Liver (tissue), 9 donors: Measurements from ENCODE around the gene CADPS. TPM values are rescaled to one million over a fixed set of nuclear protein-coding genes. Genes with fewer than 3 reads are reported as not detected.

ENCODE experiments used
- DNase-seq: peaks from one replicate; pipeline ENCODE4 v3.0.0-alpha.2; 2017; ENCODE audit warnings: low spot score
- H3K27ac ChIP-seq, 2 donors: one replicate each; pipeline ENCODE4 v1.7.0; 2013; ENCODE audit warnings: inconsistent platforms in 2 of 2, low read length in 2 of 2, control low read depth in 1 of 2, low read depth in 1 of 2, mild to moderate bottlenecking in 1 of 2
- H3K27me3 ChIP-seq, 4 donors: one replicate each; pipeline versions ENCODE4 v1.6.1 to v1.7.0; 2013; ENCODE audit warnings: low read length in 3 of 4, inconsistent platforms in 1 of 4, mild to moderate bottlenecking in 1 of 4, moderate library complexity in 1 of 4; ENCODE audit not compliant: control insufficient read depth in 4 of 4, insufficient read depth in 4 of 4
- H3K36me3 ChIP-seq, 4 donors: one replicate each; pipeline versions ENCODE4 v1.6.1 to v1.7.0; 2013; ENCODE audit warnings: low read length in 3 of 4, mild to moderate bottlenecking in 3 of 4, low read depth in 1 of 4, moderate library complexity in 1 of 4; ENCODE audit not compliant: control insufficient read depth in 4 of 4, insufficient read depth in 3 of 4
- H3K4me1 ChIP-seq, 4 donors: one replicate each; pipeline versions ENCODE4 v1.6.1 to v1.7.0; 2013; ENCODE audit warnings: low read length in 3 of 4, mild to moderate bottlenecking in 3 of 4, moderate library complexity in 1 of 4; ENCODE audit not compliant: control insufficient read depth in 4 of 4, insufficient read depth in 4 of 4
- H3K4me3 ChIP-seq, 3 donors: one replicate each; pipeline versions ENCODE4 v1.6.1 to v1.7.0; 2013; ENCODE audit warnings: low read length in 3 of 3, control low read depth in 1 of 3, low read depth in 1 of 3, mild to moderate bottlenecking in 1 of 3
- H3K9ac ChIP-seq, 2 donors: one replicate each; pipeline ENCODE4 v1.7.0; 2013; ENCODE audit warnings: low read length in 2 of 2, mild to moderate bottlenecking in 2 of 2, moderate library complexity in 2 of 2, control low read depth in 1 of 2, low read depth in 1 of 2
- H3K9me3 ChIP-seq, 4 donors: one replicate each; pipeline versions ENCODE4 v1.6.1 to v1.7.0; 2013; ENCODE audit warnings: low read length in 3 of 4; ENCODE audit not compliant: control insufficient read depth in 4 of 4
- ATF3 ChIP-seq: IDR thresholded peaks from 2 replicates; pipeline ENCODE4 v1.6.1; 2016; ENCODE audit warnings: antibody characterized with exemption
- CTCF ChIP-seq: fragments of 150-350 bp; IDR thresholded peaks from 2 replicates; pipeline ENCODE4 v1.5.1; 2017; ENCODE audit warnings: improper control_type of control experiment, low read depth, low read length; ENCODE audit not compliant: missing input control
- EGR1 ChIP-seq, 2 donors: IDR thresholded peaks; 2 replicates each; pipeline ENCODE4 v1.6.1; 2016 to 2018; ENCODE audit warnings: antibody characterized with exemption in 2 of 2, low read depth in 2 of 2
- FOXA1 ChIP-seq: IDR thresholded peaks from 2 replicates; pipeline ENCODE4 v1.6.1; 2016; ENCODE audit warnings: antibody characterized with exemption
- FOXA2 ChIP-seq: IDR thresholded peaks from 2 replicates; pipeline ENCODE4 v1.6.1; 2016; ENCODE audit warnings: antibody characterized with exemption
- GABPA ChIP-seq, 2 donors: IDR thresholded peaks in 1 of 2; conservative IDR thresholded peaks in 1 of 2; 2 replicates each; pipeline ENCODE4 v1.6.1; 2016; ENCODE audit warnings: antibody characterized with exemption in 2 of 2, mild to moderate bottlenecking in 1 of 2, moderate library complexity in 1 of 2
- HNF4A ChIP-seq, 2 donors: conservative IDR thresholded peaks; 2 replicates each; pipeline ENCODE4 v1.6.1; 2016; ENCODE audit warnings: antibody characterized with exemption in 2 of 2, mild to moderate bottlenecking in 2 of 2
- HNF4G ChIP-seq: IDR thresholded peaks from 2 replicates; pipeline ENCODE4 v1.6.1; 2016; ENCODE audit warnings: antibody characterized with exemption
- JUND ChIP-seq, 2 donors: IDR thresholded peaks; 2 replicates each; pipeline ENCODE4 v1.6.1; 2016; ENCODE audit warnings: antibody characterized with exemption in 2 of 2
- MAX ChIP-seq: IDR thresholded peaks from 2 replicates; pipeline ENCODE4 v1.6.1; 2016; ENCODE audit warnings: antibody characterized with exemption
- NR2F2 ChIP-seq: IDR thresholded peaks from 2 replicates; pipeline ENCODE4 v1.6.1; 2016; ENCODE audit warnings: antibody characterized with exemption
- RAD21 ChIP-seq, 2 donors: IDR thresholded peaks; 2 replicates each; pipeline ENCODE4 v1.6.1; 2016; ENCODE audit warnings: antibody characterized with exemption in 2 of 2, mild to moderate bottlenecking in 2 of 2
- REST ChIP-seq: IDR thresholded peaks from 2 replicates; pipeline ENCODE4 v1.6.1; 2016; ENCODE audit warnings: antibody characterized with exemption, mild to moderate bottlenecking
- RXRA ChIP-seq, 2 donors: IDR thresholded peaks; 2 replicates each; pipeline ENCODE4 v1.6.1; 2017 to 2018; ENCODE audit warnings: antibody characterized with exemption in 2 of 2, mild to moderate bottlenecking in 1 of 2
- SP1 ChIP-seq: IDR thresholded peaks from 2 replicates; pipeline ENCODE4 v1.6.1; 2018; ENCODE audit warnings: antibody characterized with exemption, mild to moderate bottlenecking
- TAF1 ChIP-seq: conservative IDR thresholded peaks from 2 replicates; pipeline ENCODE4 v1.6.1; 2016; ENCODE audit warnings: antibody characterized with exemption, mild to moderate bottlenecking
- YY1 ChIP-seq: IDR thresholded peaks from 2 replicates; pipeline ENCODE4 v1.6.1; 2016; ENCODE audit warnings: antibody characterized with exemption, mild to moderate bottlenecking
- ZBTB33 ChIP-seq: IDR thresholded peaks from 2 replicates; pipeline ENCODE4 v1.6.1; 2016; ENCODE audit warnings: antibody characterized with exemption
- WGBS: extraction: QIAGEN DNeasy Blood & Tissue Kit; methylation state at CpG from one replicate; pipeline ENCODE4 v1.1.7; 2013; 5-methylcytosine and 5-hydroxymethylcytosine counted together
- polyA plus RNA-seq, 2 donors: library from polyadenylated mRNA; stranded (reverse) in 1 of 2; unstranded in 1 of 2; fragments of 200-250 nt in 1 of 2; fragments of >200 nt in 1 of 2; fragmentation: Nextera tagmentation in 1 of 2; extraction: Ambion mirVana in 1 of 2; gene quantifications; one replicate each; pipeline versions ENCODE4 v1.2.1 to v1.2.3, GENCODE V29; 2013 to 2015
- total RNA-seq, 2 donors: library from RNA; depleted of rRNA; stranded (reverse); fragments of >200 nt; gene quantifications; one replicate each; pipeline ENCODE4 v1.2.3, GENCODE V29; 2014
- donor health status: healthy.
- donor health status: healthy.
- donor health status: healthy.
- donor health status: healthy.
- donor health status: healthy.

CADPS gene
- total and polyA plus RNA-seq, 4 donors, result 0.05 to 0.37 (median 0.17) TPM; not detected in 1

GRCh38 chr3:62774221-62774620 is 101.0 kb downstream of the CADPS start:
- no peak for DNase-seq
- WGBS, result 77% methylated on average over 2 of the region's 2 CpGs
- H3K9ac ChIP-seq, result no peak overlapping the region
- no peaks in the 10 kb centered on the region for H3K4me1 ChIP-seq
- no peaks in the 10 kb centered on the region for H3K27me3 ChIP-seq
- no peaks in the 10 kb centered on the region for H3K36me3 ChIP-seq
- H3K4me3 ChIP-seq, result no peak overlapping the region
- TF ChIP-seq HNF4A (conservative IDR thresholded peaks at IDR 0.05) (no peak), CTCF (no peak), SP1 (no peak), ZBTB33 (no peak), JUND (IDR thresholded peaks at IDR 0.05) (no peak), REST (no peak), ATF3 (no peak), YY1 (no peak), MAX (no peak), NR2F2 (no peak), EGR1 (IDR thresholded peaks at IDR 0.05; ENCODE audit: low read depth in 2 of 2) (no peak), FOXA1 (no peak), TAF1 (no peak), FOXA2 (no peak), RAD21 (IDR thresholded peaks at IDR 0.05) (no peak), GABPA (IDR thresholded peaks at IDR 0.05 in 1 of 2, conservative IDR thresholded peaks at IDR 0.05 in 1 of 2) (no peak), RXRA (IDR thresholded peaks at IDR 0.05) (no peak), HNF4G (no peak)
- H3K27ac ChIP-seq, result no peak overlapping the region
- no peaks in the 10 kb centered on the region for H3K9me3 ChIP-seq
